ENCODE results near the gene CUL4A. TPM values are rescaled to one million over a fixed set of nuclear protein-coding genes. Genes with fewer than 3 reads are reported as not detected.
A peak's percentile ranks its signal among the peaks of the same experiment; 100 is the strongest.
"Not testable (repeated sequence)": the region's sequence is repeated elsewhere in the genome, so short reads cannot be mapped to it uniquely, and the experiment has no call there.

Gene CUL4A
- polyA plus RNA-seq (ENCODE audit: insufficient read length in 4 of 4): 10 to 100 TPM; 68.9 to 91.5 (median 83.5) TPM

- DNase-seq (ENCODE audit: low read depth in 4 of 4, low spot score in 2 of 4): peak in 2 of 4 donors; percentile 42 to 52
These were observed at the start of gene CUL4A for GRCh38 chr13:113209336-113209758. Gene CUL4A (plus strand): TSS chr13:113209613. CDS start chr13:113209628, 15 bp downstream.

GRCh38 chr13:113159701-113160100 is 49.7 kb upstream of the CUL4A start:
- no peak for DNase-seq (ENCODE audit: low read depth in 4 of 4, low spot score in 2 of 4)

- no peak for DNase-seq (ENCODE audit: low read depth in 4 of 4, low spot score in 2 of 4)
These were observed 48.4 kb upstream of the CUL4A start for GRCh38 chr13:113160983-113161382.

GRCh38 chr13:113161433-113161832 is 48.0 kb upstream of the CUL4A start:
- DNase-seq (ENCODE audit: low read depth in 4 of 4, low spot score in 2 of 4): no peak

- not testable (repeated sequence) for DNase-seq (ENCODE audit: low read depth in 4 of 4, low spot score in 2 of 4)
These were observed 47.4 kb upstream of the CUL4A start for GRCh38 chr13:113161975-113162374.

- DNase-seq (ENCODE audit: low read depth in 4 of 4, low spot score in 2 of 4): no peak
These were observed 46.4 kb upstream of the CUL4A start for GRCh38 chr13:113162783-113163685.

GRCh38 chr13:113164492-113164891 is 44.9 kb upstream of the CUL4A start:
- DNase-seq (ENCODE audit: low read depth in 4 of 4, low spot score in 2 of 4): no peak

GRCh38 chr13:113166266-113166665 is 43.1 kb upstream of the CUL4A start:
- no peak for DNase-seq (ENCODE audit: low read depth in 4 of 4, low spot score in 2 of 4)

GRCh38 chr13:113166681-113167080 is 42.7 kb upstream of the CUL4A start:
- DNase-seq (ENCODE audit: low read depth in 4 of 4, low spot score in 2 of 4): no peak

- no peak for DNase-seq (ENCODE audit: low read depth in 4 of 4, low spot score in 2 of 4)
These were observed 42.3 kb upstream of the CUL4A start for GRCh38 chr13:113167155-113167554.

- DNase-seq (ENCODE audit: low read depth in 4 of 4, low spot score in 2 of 4): no peak
These were observed 41.8 kb upstream of the CUL4A start for GRCh38 chr13:113167575-113167974.

- no peak for DNase-seq (ENCODE audit: low read depth in 4 of 4, low spot score in 2 of 4)
These were observed 41.2 kb upstream of the CUL4A start for GRCh38 chr13:113168211-113168610.

GRCh38 chr13:113169277-113170272 is 39.8 kb upstream of the CUL4A start:
- DNase-seq (ENCODE audit: low read depth in 4 of 4, low spot score in 2 of 4): no peak

GRCh38 chr13:113170511-113170910 is 38.9 kb upstream of the CUL4A start:
- DNase-seq (ENCODE audit: low read depth in 4 of 4, low spot score in 2 of 4): no peak

GRCh38 chr13:113171250-113172125 is 37.9 kb upstream of the CUL4A start:
- no peak for DNase-seq (ENCODE audit: low read depth in 4 of 4, low spot score in 2 of 4)

GRCh38 chr13:113172419-113172926 is 36.9 kb upstream of the CUL4A start:
- DNase-seq (ENCODE audit: low read depth in 4 of 4, low spot score in 2 of 4): no peak

- DNase-seq (ENCODE audit: low read depth in 4 of 4, low spot score in 2 of 4): no peak
These were observed 33.1 kb upstream of the CUL4A start for GRCh38 chr13:113176280-113176679.

GRCh38 chr13:113176822-113177221 is 32.6 kb upstream of the CUL4A start:
- DNase-seq (ENCODE audit: low read depth in 4 of 4, low spot score in 2 of 4): no peak

- no peak for DNase-seq (ENCODE audit: low read depth in 4 of 4, low spot score in 2 of 4)
These were observed 31.1 kb upstream of the CUL4A start for GRCh38 chr13:113178070-113178895.

Measured in left renal cortex interstitium (tissue), 4 donors.